B cell (primary cell): ENCODE data around the gene AGAP1.

Experiments
- EZH2 ChIP-seq: IDR thresholded peaks from 2 replicates; pipeline ENCODE4 v1.6.1; 2012; ENCODE audit warnings: borderline replicate concordance, low read depth, mild to moderate bottlenecking, moderate library complexity, low read length; ENCODE audit not compliant: insufficient read depth, poor library complexity, severe bottlenecking
- TF ChIP-seq, protein P1 (sequence below): fragments of 200-600 bp; IDR thresholded peaks from one replicate; pipeline ENCODE4 v1.8.0; 2022; ENCODE audit warnings: antibody characterized with exemption, mild to moderate bottlenecking

DNA sequence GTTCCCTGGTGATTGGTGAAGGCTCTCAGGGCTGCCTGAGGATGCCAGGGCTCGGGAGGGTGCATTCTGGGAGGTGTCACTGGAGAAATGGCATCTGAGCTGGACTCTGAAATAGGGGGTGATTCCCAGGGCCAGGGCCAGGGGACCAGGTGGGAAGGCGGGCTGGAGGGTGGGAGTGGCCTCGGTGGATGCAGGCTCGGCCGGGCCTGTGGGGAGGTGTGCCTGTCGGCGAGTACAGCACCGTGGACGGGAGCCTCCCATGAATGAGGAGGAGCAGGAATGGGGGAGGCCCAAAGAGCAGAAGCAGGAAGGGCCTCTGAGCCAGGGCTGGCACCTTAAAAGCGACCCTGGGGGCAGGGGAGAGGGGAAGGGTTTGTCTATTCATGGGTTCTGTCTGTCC, 557.5 kb downstream of the AGAP1 start:
- TF ChIP-seq, protein P1, sequence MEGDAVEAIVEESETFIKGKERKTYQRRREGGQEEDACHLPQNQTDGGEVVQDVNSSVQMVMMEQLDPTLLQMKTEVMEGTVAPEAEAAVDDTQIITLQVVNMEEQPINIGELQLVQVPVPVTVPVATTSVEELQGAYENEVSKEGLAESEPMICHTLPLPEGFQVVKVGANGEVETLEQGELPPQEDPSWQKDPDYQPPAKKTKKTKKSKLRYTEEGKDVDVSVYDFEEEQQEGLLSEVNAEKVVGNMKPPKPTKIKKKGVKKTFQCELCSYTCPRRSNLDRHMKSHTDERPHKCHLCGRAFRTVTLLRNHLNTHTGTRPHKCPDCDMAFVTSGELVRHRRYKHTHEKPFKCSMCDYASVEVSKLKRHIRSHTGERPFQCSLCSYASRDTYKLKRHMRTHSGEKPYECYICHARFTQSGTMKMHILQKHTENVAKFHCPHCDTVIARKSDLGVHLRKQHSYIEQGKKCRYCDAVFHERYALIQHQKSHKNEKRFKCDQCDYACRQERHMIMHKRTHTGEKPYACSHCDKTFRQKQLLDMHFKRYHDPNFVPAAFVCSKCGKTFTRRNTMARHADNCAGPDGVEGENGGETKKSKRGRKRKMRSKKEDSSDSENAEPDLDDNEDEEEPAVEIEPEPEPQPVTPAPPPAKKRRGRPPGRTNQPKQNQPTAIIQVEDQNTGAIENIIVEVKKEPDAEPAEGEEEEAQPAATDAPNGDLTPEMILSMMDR = no peak
- TF ChIP-seq EZH2 = no peak
